Measurements from ENCODE around the gene DHRS3.
"Not testable (repeated sequence)": the region's sequence is repeated elsewhere in the genome, so short reads cannot be mapped to it uniquely, and the experiment has no call there.

Gene DHRS3

DNA sequence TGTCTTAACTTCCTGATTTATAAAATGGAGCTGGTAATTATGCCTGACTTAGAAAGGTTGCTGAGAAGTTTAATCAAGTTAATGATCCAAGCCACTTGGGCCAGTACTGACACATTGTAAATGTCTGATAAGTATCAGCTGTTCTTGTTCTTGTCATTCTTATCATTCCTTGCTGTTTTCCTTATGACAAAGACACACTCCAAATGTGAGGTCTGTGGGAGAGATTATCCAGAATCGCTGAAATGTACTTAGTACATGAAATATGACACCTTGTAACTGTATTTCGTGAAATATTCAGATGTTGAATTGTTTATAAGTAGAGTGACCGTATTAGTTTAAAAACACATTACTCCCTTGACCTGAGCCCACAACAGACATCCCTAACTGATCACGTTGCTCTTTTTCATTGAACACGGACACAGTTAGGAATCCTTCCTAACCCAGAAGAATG, 32.0 kb upstream of the DHRS3 start:
- no peak for DNase-seq (ENCODE audit: extremely low spot score)
- CTCF ChIA-PET = interaction anchor here (1.6 to 3.3 kb wide), 3 partner anchors 8 to 11 kb away, joined by 4 to 27 read pairs (median 4); no protein-coding TSS in a partner anchor
- TF ChIP-seq, protein P1, sequence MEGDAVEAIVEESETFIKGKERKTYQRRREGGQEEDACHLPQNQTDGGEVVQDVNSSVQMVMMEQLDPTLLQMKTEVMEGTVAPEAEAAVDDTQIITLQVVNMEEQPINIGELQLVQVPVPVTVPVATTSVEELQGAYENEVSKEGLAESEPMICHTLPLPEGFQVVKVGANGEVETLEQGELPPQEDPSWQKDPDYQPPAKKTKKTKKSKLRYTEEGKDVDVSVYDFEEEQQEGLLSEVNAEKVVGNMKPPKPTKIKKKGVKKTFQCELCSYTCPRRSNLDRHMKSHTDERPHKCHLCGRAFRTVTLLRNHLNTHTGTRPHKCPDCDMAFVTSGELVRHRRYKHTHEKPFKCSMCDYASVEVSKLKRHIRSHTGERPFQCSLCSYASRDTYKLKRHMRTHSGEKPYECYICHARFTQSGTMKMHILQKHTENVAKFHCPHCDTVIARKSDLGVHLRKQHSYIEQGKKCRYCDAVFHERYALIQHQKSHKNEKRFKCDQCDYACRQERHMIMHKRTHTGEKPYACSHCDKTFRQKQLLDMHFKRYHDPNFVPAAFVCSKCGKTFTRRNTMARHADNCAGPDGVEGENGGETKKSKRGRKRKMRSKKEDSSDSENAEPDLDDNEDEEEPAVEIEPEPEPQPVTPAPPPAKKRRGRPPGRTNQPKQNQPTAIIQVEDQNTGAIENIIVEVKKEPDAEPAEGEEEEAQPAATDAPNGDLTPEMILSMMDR (IDR thresholded peaks at IDR 0.05; ENCODE audit: control extremely low read depth, extremely low read depth, low read depth, missing control alignments) = no peak
- POLR2A ChIA-PET = no interaction called here

DNA sequence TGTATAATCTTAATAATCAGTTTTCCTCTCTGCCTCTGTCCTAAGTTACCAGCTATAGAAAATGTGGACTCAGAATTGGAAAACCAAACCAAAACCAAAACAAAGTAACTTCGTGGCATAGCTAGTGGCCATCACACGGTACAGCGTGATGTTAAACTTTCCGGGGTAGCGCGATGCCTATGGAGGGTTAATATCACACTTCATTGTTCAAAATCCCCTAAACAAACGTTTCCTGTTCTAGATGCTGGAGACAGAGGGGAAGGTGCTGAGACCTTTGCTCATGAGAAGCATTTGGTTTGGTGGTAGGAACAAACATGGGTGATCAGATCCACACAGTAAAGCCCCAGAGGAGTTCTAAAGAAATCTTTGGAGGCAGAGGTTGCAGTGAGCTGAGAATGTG, 30.7 kb upstream of the DHRS3 start:
- CTCF ChIA-PET = interaction anchor here (3.3 kb wide), 1 partner anchor 10 kb away, joined by 27 read pairs; no protein-coding TSS in a partner anchor
- TF ChIP-seq, protein P1 (IDR thresholded peaks at IDR 0.05; ENCODE audit: control extremely low read depth, extremely low read depth, low read depth, missing control alignments) = no peak
- DNase-seq (ENCODE audit: extremely low spot score) = no peak
- POLR2A ChIA-PET = no interaction called here

DNA sequence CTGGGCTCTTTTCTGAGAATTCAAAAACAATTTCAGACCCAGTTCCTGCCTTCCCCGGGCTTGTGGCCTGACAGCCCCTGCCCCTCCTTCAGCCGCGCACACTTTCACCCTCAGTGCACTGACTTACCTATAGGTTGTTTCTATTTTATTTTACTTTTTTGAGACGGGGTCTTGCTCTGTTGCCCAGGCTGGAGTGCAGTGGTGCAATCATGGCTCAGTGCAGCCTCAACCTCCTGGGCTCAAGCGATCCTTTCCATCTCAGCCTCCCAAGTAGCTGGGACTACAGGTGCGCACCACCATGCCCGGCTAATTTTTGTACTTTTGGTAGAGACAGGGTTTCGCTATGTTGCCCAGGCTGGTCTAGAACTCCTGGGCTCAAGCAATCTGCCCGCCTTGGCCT, 27.4 kb upstream of the DHRS3 start:
- CTCF ChIA-PET = interaction anchor here (1.4 kb wide), 1 partner anchor 26 kb away, joined by 4 read pairs; no protein-coding TSS in a partner anchor
- DNase-seq (ENCODE audit: extremely low spot score); POLR2A ChIA-PET: not testable (repeated sequence)

DNA sequence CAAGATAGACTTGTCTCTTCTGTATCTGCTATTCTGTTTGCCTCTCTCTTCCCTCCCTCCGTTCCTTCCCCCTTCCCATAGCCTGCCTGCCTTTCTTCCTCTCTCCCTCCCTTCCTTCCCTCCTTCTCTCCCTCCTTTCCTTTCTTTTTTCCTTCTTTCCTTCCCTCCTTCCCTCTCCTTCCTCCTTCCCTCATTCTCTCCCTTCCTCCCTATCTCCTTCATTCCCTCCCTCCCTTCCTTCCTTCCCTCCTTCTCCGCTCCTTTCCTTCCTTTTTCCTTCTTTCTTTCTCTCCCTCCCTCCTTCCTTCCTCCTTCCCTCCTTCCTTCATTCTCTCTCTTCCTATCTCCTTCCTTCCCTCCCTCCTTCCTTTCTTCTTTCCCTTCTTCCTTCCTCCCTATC, 26.8 kb upstream of the DHRS3 start:
- CTCF ChIA-PET = interaction anchor here (1.7 kb wide), 1 partner anchor 14 kb away, joined by 10 read pairs; no protein-coding TSS in a partner anchor
- TF ChIP-seq, protein P1 (IDR thresholded peaks at IDR 0.05; ENCODE audit: control extremely low read depth, extremely low read depth, low read depth, missing control alignments) = no peak
- DNase-seq (ENCODE audit: extremely low spot score) = no peak
- POLR2A ChIA-PET = no interaction called here

DNA sequence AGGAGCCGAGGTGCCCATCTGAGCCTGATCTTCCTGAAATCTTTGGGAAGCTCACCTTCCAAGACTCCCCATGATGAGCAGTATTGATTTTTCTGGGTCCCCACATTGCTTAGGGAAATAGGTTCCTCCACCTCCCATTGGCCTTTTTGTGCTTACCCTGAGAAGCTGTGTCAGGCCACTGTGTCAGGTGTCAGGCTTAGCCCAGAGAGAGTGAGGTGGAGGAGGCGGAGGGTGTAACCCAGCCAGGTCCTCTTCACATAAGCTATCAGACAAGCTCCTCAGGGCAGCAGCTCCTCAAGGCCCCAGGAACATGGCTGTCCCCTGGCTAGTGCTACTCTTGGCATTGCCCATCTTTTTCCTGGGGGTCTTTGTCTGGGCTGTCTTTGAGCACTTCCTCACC, 26.2 kb upstream of the DHRS3 start:
- ChIA-PET POLR2A (no interaction called here), CTCF (interaction anchor here (1.7 kb wide), 1 partner anchor 15 kb away, joined by 10 read pairs; no protein-coding TSS in a partner anchor)
- DNase-seq (ENCODE audit: extremely low spot score) = no peak
- TF ChIP-seq, protein P1 (IDR thresholded peaks at IDR 0.05; ENCODE audit: control extremely low read depth, extremely low read depth, low read depth, missing control alignments) = no peak

DNA sequence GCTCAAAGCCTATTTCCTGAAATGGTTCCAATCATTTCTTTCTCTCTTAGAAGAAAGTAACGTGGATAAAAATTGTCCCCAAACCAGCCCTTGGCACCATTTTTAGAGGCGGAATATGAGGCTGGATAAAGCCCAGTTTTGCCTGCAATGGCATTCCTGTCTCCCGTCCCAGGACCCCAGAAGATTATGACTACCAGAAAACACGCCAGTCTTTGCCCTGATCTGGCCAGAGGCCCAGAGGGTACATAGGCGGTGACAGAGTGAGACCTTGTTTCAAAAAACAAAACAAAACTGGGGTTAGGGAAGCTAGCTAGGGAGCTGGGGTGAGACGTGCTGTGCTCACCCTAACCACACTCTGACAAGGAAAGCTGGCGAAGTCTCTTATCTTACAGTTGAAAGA, 25.8 kb upstream of the DHRS3 start, which contains the start of gene AADACL4:
Gene AADACL4 (plus strand): TSS at position 301 of the 400 bp plus-strand sequence. CDS start 462 bp downstream, outside the sequence.
- TF ChIP-seq, protein P1 (IDR thresholded peaks at IDR 0.05; ENCODE audit: control extremely low read depth, extremely low read depth, low read depth, missing control alignments) = no peak
- ChIA-PET POLR2A (no interaction called here), CTCF (interaction anchor here (1.7 kb wide), 1 partner anchor 15 kb away, joined by 10 read pairs; no protein-coding TSS in a partner anchor)
- no peak for DNase-seq (ENCODE audit: extremely low spot score)

DNA sequence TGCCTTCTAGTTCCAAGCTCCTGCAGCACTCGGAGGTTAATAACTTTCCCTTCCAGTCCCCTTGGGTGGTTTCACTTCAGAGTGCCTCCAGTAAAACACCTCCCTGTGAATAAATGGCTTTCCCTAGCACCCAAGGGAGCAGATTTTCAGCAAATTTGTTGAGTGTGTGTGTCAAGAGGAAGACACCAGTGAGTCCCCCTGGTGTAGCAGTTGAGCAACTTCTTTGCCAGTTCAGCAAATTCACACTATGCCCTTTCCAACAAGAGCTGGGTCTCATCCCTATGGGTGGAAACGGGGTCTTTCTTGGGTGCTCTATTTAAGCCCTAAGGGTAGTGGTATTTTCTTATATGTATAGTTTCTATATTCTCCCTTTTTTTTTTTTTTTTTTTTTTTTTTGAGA, 25.1 kb upstream of the DHRS3 start:
- DNase-seq (ENCODE audit: extremely low spot score) = no peak
- TF ChIP-seq, protein P1 (IDR thresholded peaks at IDR 0.05; ENCODE audit: control extremely low read depth, extremely low read depth, low read depth, missing control alignments) = no peak
- CTCF ChIA-PET = interaction anchor here (1.7 to 3.6 kb wide), 2 partner anchors 16 kb away, joined by 10 to 18 read pairs; no protein-coding TSS in a partner anchor
- POLR2A ChIA-PET = no interaction called here

All from GM10248 (cell line).